Thyroid gland (tissue), 4 donors: Measurements from ENCODE around the gene UBE2E2. TPM values are rescaled to one million over a fixed set of nuclear protein-coding genes. Genes with fewer than 3 reads are reported as not detected.

Experiments used
- DNase-seq, 2 donors: peaks; one replicate each; pipeline ENCODE4 v3.0.0-alpha.2; 2019
- H3K27ac ChIP-seq, 3 donors: fragments of 200-600 bp; sonication (generic); 1 replicate in 2 of 3; 2 replicates in 1 of 3; pipeline ENCODE4 v1.5.1; 2016 to 2019; ENCODE audit warnings: mild to moderate bottlenecking in 1 of 3, moderate library complexity in 1 of 3
- H3K27me3 ChIP-seq: fragments of 200-600 bp; sonication (generic); one replicate; pipeline ENCODE4 v1.5.1; 2019
- H3K36me3 ChIP-seq, 2 donors: fragments of 200-600 bp; sonication (generic); one replicate each; pipeline ENCODE4 v1.5.1; 2016 to 2019
- H3K4me1 ChIP-seq, 2 donors: fragments of 200-600 bp; sonication (generic); one replicate each; pipeline ENCODE4 v1.5.1; 2017 to 2019
- H3K4me3 ChIP-seq, 3 donors: fragments of 200-600 bp; sonication (generic); replicated peaks in 1 of 3; 1 replicate in 2 of 3; 2 replicates in 1 of 3; pipeline ENCODE4 v1.5.1; 2016; ENCODE audit warnings: mild to moderate bottlenecking in 1 of 3
- H3K9me3 ChIP-seq: fragments of 200-600 bp; sonication (generic); one replicate; pipeline ENCODE4 v1.5.1; 2017
- POLR2A ChIP-seq, 2 donors: fragments of 450-650 bp; IDR thresholded peaks; one replicate each; pipeline ENCODE4 v1.6.1; 2017; ENCODE audit warnings: antibody characterized with exemption in 2 of 2, mild to moderate bottlenecking in 2 of 2, moderate library complexity in 1 of 2
- WGBS, 2 donors: methylation state at CpG; one replicate each; pipeline ENCODE4 v1.1.5; 2017; 5-methylcytosine and 5-hydroxymethylcytosine counted together
- intact Hi-C: fragments of 100-400 bp; cut with DNase I; formaldehyde crosslinking; loops from one replicate; pipeline ENCODE4 v1.15.1; 2023
- total RNA-seq, 4 donors: library from RNA; depleted of rRNA; stranded (reverse); fragments of >200 nt; gene quantifications; one replicate each; pipeline ENCODE4 v1.2.3, GENCODE V29; 2016
- TF ChIP-seq, protein P1 (sequence below), 6 experiments: fragments of 200-600 bp in 3 of 6; fragments of 450-650 bp in 3 of 6; sonication (generic) in 3 of 6; IDR thresholded peaks; one replicate each; pipeline ENCODE4 v1.5.1; 2016 to 2019; ENCODE audit warnings: antibody characterized with exemption in 6 of 6, mild to moderate bottlenecking in 2 of 6, inconsistent platforms in 1 of 6, moderate library complexity in 1 of 6

UBE2E2 gene
- total RNA-seq, 4 donors from 2014 or later: 28.5 to 46.0 (median 38.4) TPM

DNA sequence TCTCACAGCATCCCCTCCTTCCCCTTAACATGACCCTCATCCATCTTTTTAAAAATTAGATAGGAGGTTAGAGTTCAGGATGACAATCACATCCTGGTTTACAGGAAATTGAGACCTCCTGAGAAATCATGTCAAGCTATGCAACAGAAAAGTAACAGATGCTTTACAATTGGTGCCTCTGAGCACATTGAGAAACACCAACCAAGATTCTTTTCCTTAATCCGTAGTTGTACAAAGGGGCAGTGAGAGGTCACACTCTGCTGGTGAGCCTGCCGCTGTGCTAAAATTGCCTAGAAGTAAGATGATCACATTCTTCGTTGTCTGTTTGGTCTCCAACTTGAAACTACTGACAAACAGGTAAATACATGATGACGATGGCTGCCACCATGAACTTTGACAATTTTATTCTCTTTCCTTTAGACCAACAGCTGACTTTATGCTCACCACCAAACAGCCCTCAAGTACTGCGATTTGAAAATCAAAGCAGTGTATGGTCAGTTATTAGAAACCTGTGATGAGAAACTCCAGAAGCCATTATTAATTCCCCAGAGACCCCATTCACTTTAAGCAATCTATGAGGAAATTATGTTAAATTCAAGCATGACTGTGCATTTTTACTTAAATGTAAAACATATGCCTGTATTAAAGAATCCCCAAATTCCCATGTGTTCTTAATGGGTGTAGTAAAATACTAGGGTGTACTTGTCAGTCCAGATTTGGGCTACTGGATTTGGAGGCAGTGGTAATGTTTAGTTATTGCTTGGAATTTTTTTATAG lies 392.0 kb downstream of the UBE2E2 start:
- no peaks in the 10 kb centered on the region for H3K27me3 ChIP-seq
- 77 to 86% methylated on average over 5 of the region's 5 CpGs for WGBS, 2 donors
- intact Hi-C loops: no loop called here
- H3K9me3 ChIP-seq: no peaks in the 10 kb centered on the region
- no peak for TF ChIP-seq POLR2A (IDR thresholded peaks at IDR 0.05)
- TF ChIP-seq, protein P1, sequence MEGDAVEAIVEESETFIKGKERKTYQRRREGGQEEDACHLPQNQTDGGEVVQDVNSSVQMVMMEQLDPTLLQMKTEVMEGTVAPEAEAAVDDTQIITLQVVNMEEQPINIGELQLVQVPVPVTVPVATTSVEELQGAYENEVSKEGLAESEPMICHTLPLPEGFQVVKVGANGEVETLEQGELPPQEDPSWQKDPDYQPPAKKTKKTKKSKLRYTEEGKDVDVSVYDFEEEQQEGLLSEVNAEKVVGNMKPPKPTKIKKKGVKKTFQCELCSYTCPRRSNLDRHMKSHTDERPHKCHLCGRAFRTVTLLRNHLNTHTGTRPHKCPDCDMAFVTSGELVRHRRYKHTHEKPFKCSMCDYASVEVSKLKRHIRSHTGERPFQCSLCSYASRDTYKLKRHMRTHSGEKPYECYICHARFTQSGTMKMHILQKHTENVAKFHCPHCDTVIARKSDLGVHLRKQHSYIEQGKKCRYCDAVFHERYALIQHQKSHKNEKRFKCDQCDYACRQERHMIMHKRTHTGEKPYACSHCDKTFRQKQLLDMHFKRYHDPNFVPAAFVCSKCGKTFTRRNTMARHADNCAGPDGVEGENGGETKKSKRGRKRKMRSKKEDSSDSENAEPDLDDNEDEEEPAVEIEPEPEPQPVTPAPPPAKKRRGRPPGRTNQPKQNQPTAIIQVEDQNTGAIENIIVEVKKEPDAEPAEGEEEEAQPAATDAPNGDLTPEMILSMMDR (IDR thresholded peaks at IDR 0.05): no peak
- DNase-seq: no peak
- peaks cover 0 to 5% of the 10 kb centered on the region in 2 donors for H3K4me1 ChIP-seq
- no peak overlapping the region for H3K4me3 ChIP-seq
- no peaks in the 10 kb centered on the region for H3K36me3 ChIP-seq
- H3K27ac ChIP-seq: no peak overlapping the region

DNA sequence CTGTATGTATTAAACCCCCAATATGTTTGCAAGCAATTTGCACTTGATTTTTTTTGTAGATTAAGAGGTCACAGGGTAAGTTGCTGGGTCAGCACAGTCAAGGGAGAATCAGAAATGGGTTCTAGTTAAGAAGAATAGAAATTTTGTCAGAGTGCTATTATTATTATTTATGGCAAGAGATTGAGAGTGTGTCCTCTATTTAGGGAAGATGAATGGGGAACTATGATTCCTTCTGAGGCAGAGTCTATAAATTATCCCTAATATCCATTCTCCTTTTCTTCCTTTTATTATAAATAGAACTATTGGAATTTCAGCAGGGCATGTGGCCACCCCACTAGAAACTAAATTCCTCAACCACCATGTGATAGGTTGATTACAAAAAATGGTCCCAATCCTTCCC lies 392.7 kb downstream of the UBE2E2 start:
- H3K27ac ChIP-seq: no peak overlapping the region
- no peaks in the 10 kb centered on the region for H3K27me3 ChIP-seq
- intact Hi-C loops: no loop called here
- no peaks in the 10 kb centered on the region for H3K36me3 ChIP-seq
- TF ChIP-seq, protein P1 (IDR thresholded peaks at IDR 0.05): no peak
- no peak for TF ChIP-seq POLR2A (IDR thresholded peaks at IDR 0.05)
- no peak overlapping the region for H3K4me3 ChIP-seq
- no peak for DNase-seq
- H3K9me3 ChIP-seq: no peaks in the 10 kb centered on the region
- H3K4me1 ChIP-seq: peaks cover under 1 to 2% of the 10 kb centered on the region in 2 donors

DNA sequence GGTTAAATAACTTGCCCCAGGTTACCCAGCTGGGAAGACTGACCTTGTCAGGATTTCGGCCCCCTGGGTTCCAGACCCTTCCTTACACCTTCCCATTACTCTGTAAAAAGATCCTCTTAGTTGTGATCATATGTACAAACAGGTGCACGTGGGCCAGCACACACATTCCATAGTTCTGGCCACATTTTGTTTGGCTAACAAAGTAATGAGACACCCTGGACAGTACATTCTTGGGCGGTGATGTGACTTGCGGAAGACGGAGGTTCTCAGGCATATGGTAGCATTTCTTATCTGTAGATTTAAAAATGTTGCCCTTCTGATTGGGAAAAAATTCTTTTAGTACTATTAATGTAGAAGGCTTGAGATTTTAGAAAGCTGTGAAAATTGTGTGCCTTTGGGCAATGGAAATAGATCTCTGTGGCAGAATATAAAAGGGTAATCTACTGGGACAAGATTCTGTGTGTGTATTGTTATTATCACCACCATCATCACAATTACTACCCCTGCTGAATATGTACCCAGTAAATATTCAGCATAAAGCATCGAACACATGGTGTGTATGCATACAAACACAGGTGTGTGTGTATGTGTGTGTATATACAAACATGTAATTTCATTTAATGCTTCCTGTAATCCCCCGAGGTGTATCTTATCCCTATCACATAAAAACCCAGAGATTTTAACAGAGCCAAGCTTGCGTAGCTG lies 397.2 kb downstream of the UBE2E2 start:
- no peak overlapping the region for H3K4me3 ChIP-seq

DNA sequence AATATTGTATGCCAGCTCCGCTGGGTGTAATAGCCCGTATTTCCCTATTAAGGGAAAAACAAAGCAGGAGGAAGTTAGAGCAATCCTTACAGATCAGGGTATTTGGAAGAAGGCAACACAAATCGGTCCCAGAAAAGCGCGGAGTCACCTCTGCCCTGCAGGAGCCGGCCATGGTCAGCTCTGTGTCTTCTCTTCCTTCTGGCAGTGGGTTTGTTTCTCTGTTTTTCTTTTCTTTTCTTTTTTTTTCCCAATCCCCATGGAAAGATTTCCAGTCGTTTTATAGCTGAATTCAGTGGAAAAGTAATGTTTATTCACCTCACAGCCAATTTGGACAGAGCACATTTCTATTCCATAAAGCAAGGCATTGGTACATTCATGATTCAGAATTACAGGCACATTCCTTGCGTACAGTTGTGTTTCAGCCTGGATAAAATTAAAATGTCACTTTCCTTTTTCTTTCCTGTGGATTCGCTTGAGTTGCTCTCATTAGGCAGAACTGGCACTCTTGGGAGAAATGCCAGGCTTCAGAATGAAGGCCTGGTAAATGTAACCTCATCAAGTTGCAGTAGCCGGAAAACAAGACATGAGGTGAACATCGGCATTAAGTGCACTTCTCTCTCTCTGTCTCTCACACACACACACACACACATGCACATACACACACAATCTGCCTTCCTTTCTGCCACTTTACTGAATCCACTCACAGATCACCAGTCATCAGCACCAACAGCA lies 398.1 kb downstream of the UBE2E2 start:
- WGBS, 2 donors: 47 to 52% methylated on average over 11 of the region's 11 CpGs
- DNase-seq: peak; percentile 61 to 66
- H3K4me1 ChIP-seq: peaks cover 13% of the 10 kb centered on the region in 2 donors
- H3K36me3 ChIP-seq: no peaks in the 10 kb centered on the region
- intact Hi-C loops: no loop called here
- TF ChIP-seq, protein P1 (IDR thresholded peaks at IDR 0.05): no peak
- TF ChIP-seq POLR2A (IDR thresholded peaks at IDR 0.05): no peak
- peak overlapping the region in 2 of 3 donors; percentile 18 to 36 for H3K27ac ChIP-seq
- H3K4me3 ChIP-seq: no peak overlapping the region
- H3K27me3 ChIP-seq: no peaks in the 10 kb centered on the region
- H3K9me3 ChIP-seq: no peaks in the 10 kb centered on the region

More for the DNA sequence above, 397.2 kb downstream of the UBE2E2 start:
- Histone ChIP-seq H3K27ac (no peak overlapping the region), H3K9me3 (no peaks in the 10 kb centered on the region), H3K27me3 (no peaks in the 10 kb centered on the region), H3K4me1 (peaks cover 13% of the 10 kb centered on the region in 2 donors), H3K36me3 (no peaks in the 10 kb centered on the region)
- WGBS, 2 donors: 86 to 95% methylated on average over 8 of the region's 8 CpGs
- TF ChIP-seq, protein P1 (IDR thresholded peaks at IDR 0.05): no peak
- TF ChIP-seq POLR2A (IDR thresholded peaks at IDR 0.05): no peak
- no peak for DNase-seq
- intact Hi-C loops: no loop called here
